K562 (cell line): ENCODE data around the gene VPS11. TPM values are rescaled to one million over a fixed set of nuclear protein-coding genes. Genes with fewer than 3 reads are reported as not detected.
A peak's percentile ranks its signal among the peaks of the same experiment; 100 is the strongest.

Experiments used
- ATAC-seq: fragments of 200-7000 bp; cut with Tn5 transposase; 3 replicates; pipeline ENCODE4 v1.9.1; 2020; ENCODE audit warnings: moderate library complexity
- BruUV-seq: library from RNA; stranded (reverse); fragments of 400-500 nt; replicated peaks from 2 replicates; lab custom pipeline; 2021; lab: Mats Ljungman, UMichigan
- CTCF ChIA-PET: fragments of 300-600 bp; formaldehyde crosslinking; extraction: SDS; loops from one replicate; lab custom pipeline; 2021; ENCODE audit warnings: low intra/inter-chr PET ratio; lab: Yijun Ruan, JAX
- POLR2A ChIA-PET: fragments of 300-600, 350-650 bp; sonication (Branson Sonifier 250); formaldehyde crosslinking; extraction: SDS; loops from one replicate; lab custom pipeline; 2021; ENCODE audit warnings: antibody characterized with exemption, inconsistent platforms; lab: Yijun Ruan, JAX
- DNase-seq, 4 experiments: peaks; one replicate each; pipeline versions ENCODE4 v3.0.0 to v3.0.0-alpha.2; 2011 to 2018; ENCODE audit warnings: low spot score in 3 of 4, mixed read lengths in 3 of 4; ENCODE audit errors: extremely low read depth in 1 of 4
- FAIRE-seq: peaks from 2 replicates; lab custom pipeline; 2011; peaks lifted over from hg19 to GRCh38; lab: Jason Lieb, UNC
- H2AFZ ChIP-seq: 2 replicates; pipeline ENCODE4 v1.6.0; 2011; ENCODE audit warnings: low read depth, low read length, control low read depth, inconsistent platforms
- H3K27ac ChIP-seq: fragments of 200-600 bp; 3 replicates; pipeline ENCODE4 v1.8.0; 2011; ENCODE audit warnings: low read depth, mild to moderate bottlenecking, control low read depth, inconsistent platforms, low read length, moderate library complexity, mixed read lengths; ENCODE audit errors: extremely low read depth
- H3K27me3 ChIP-seq, 2 experiments: fragments of 300-600 bp in 1 of 2; 2 replicates in 1 of 2; 3 replicates in 1 of 2; pipeline versions ENCODE4 v1.6.0 to v1.8.0; 2011; ENCODE audit warnings: inconsistent platforms in 2 of 2, low read length in 2 of 2, mild to moderate bottlenecking in 1 of 2, mixed read lengths in 1 of 2, moderate library complexity in 1 of 2; ENCODE audit not compliant: control insufficient read depth in 2 of 2, insufficient read depth in 2 of 2
- H3K36me3 ChIP-seq: fragments of 300-600 bp; 3 replicates; pipeline ENCODE4 v1.8.0; 2011; ENCODE audit warnings: mild to moderate bottlenecking, low read length, inconsistent platforms; ENCODE audit not compliant: control insufficient read depth, insufficient read depth
- H3K4me1 ChIP-seq, 2 experiments: fragments of 200-600 bp in 1 of 2; replicated peaks in 1 of 2; 2 replicates in 1 of 2; 3 replicates in 1 of 2; pipeline versions ENCODE4 v1.5.1 to v1.8.0; 2011; ENCODE audit warnings: inconsistent platforms in 2 of 2, low read length in 2 of 2, mild to moderate bottlenecking in 1 of 2, mixed read lengths in 1 of 2, moderate library complexity in 1 of 2; ENCODE audit not compliant: control insufficient read depth in 2 of 2, insufficient read depth in 2 of 2
- H3K4me2 ChIP-seq: 2 replicates; pipeline ENCODE4 v1.6.1; 2011; ENCODE audit warnings: low read length, control low read depth, inconsistent platforms, mixed read lengths; ENCODE audit not compliant: insufficient read depth
- H3K4me3 ChIP-seq: fragments of 200-600 bp; sonication (generic), shearing (Covaris generic); 2 replicates; pipeline ENCODE4 v1.5.1; 2016; ENCODE audit warnings: control low read depth, inconsistent platforms
- H3K79me2 ChIP-seq: fragments of 200-600 bp; 3 replicates; pipeline ENCODE4 v1.8.0; 2011; ENCODE audit warnings: low read length, inconsistent platforms; ENCODE audit not compliant: control insufficient read depth, insufficient read depth
- H3K9ac ChIP-seq, 2 experiments: 2 replicates each; pipeline versions ENCODE4 v1.6.0 to v1.6.1; 2011; ENCODE audit warnings: low read depth in 2 of 2, low read length in 2 of 2, control low read depth in 1 of 2, inconsistent platforms in 1 of 2, mild to moderate bottlenecking in 1 of 2, mixed read lengths in 1 of 2; ENCODE audit not compliant: insufficient read depth in 1 of 2
- H3K9me1 ChIP-seq: one replicate; pipeline ENCODE4 v1.6.0; 2011; ENCODE audit warnings: inconsistent platforms, mild to moderate bottlenecking, low read length, moderate library complexity; ENCODE audit not compliant: control insufficient read depth, insufficient read depth
- H3K9me3 ChIP-seq: replicated peaks from 2 replicates; pipeline ENCODE4 v1.5.1; 2011; ENCODE audit warnings: low read depth, low read length, inconsistent platforms; ENCODE audit not compliant: control insufficient read depth, insufficient read depth
- H4K20me1 ChIP-seq: replicated peaks from 2 replicates; pipeline ENCODE4 v1.6.1; 2011; ENCODE audit warnings: low read length, inconsistent platforms, mixed read lengths; ENCODE audit not compliant: control insufficient read depth, insufficient read depth
- ASH1L ChIP-seq: fragments of 450-650 bp; IDR thresholded peaks from 2 replicates; pipeline ENCODE4 v1.6.1; 2018; ENCODE audit warnings: borderline replicate concordance, mild to moderate bottlenecking, low read depth; ENCODE audit not compliant: partially characterized antibody
- DNMT1 ChIP-seq: fragments of 450-650 bp; IDR thresholded peaks from 2 replicates; pipeline ENCODE4 v1.6.1; 2016; ENCODE audit warnings: antibody characterized with exemption, mild to moderate bottlenecking
- ELF1 ChIP-seq: fragments of 200-800 bp; sonication (Bioruptor generic); IDR thresholded peaks from 2 replicates; pipeline ENCODE4 v1.6.1; 2016; ENCODE audit warnings: missing genetic modification characterization, missing compliant biosample characterization
- HNRNPH1 ChIP-seq: fragments of 200-400 bp; formaldehyde crosslinking; optimal IDR thresholded peaks from 2 replicates; pipeline ENCODE3; 2017; ENCODE audit warnings: low read depth, mild to moderate bottlenecking, low read length, moderate library complexity
- KAT7 ChIP-seq: sonication (generic); formaldehyde crosslinking; IDR thresholded peaks from 2 replicates; pipeline ENCODE4 v1.8.0; 2022; ENCODE audit warnings: missing genetic modification reagents, mild to moderate bottlenecking, borderline replicate concordance
- LCOR ChIP-seq: sonication (generic); formaldehyde crosslinking; IDR thresholded peaks from 2 replicates; pipeline ENCODE4 v1.8.0; 2022; ENCODE audit warnings: mild to moderate bottlenecking, missing genetic modification reagents
- MTA2 ChIP-seq: fragments of 450-650 bp; IDR thresholded peaks from 2 replicates; pipeline ENCODE4 v1.6.1; 2016; ENCODE audit warnings: low read depth
- NONO ChIP-seq, 2 experiments: fragments of 200-400 bp in 1 of 2; fragments of 450-650 bp in 1 of 2; formaldehyde crosslinking in 1 of 2; IDR thresholded peaks; 2 replicates each; pipeline ENCODE4 v1.6.1; 2017; ENCODE audit warnings: low read depth in 2 of 2, mild to moderate bottlenecking in 2 of 2, moderate library complexity in 2 of 2, low read length in 1 of 2
- POLR2G ChIP-seq: fragments of 200-400 bp; formaldehyde crosslinking; IDR thresholded peaks from 2 replicates; pipeline ENCODE4 v1.6.1; 2017; ENCODE audit warnings: low read depth, mild to moderate bottlenecking, antibody characterized with exemption, low read length, moderate library complexity
- TEAD1 ChIP-seq, 2 experiments: fragments of 450-650 bp in 1 of 2; sonication (generic) in 1 of 2; formaldehyde crosslinking; IDR thresholded peaks; 2 replicates each; pipeline versions ENCODE4 v1.4.0 to v1.8.0; 2020 to 2022; ENCODE audit warnings: mild to moderate bottlenecking in 2 of 2, missing genetic modification reagents in 1 of 2
- TGIF2 ChIP-seq: sonication (generic); formaldehyde crosslinking; IDR thresholded peaks from 2 replicates; pipeline ENCODE4 v1.8.1; 2022; ENCODE audit warnings: mild to moderate bottlenecking, missing genetic modification reagents, moderate library complexity
- ZFPM2 ChIP-seq: fragments of 250-450 bp; sonication (Bioruptor Pico); IDR thresholded peaks from 2 replicates; pipeline ENCODE4 v1.5.1; 2022; ENCODE audit warnings: mild to moderate bottlenecking
- WGBS: fragments of 100-300 bp; shearing (Covaris generic); methylation state at CpG from one replicate; pipeline ENCODE4 v1.1.6; 2016; ENCODE audit warnings: low coverage, mixed read lengths; ENCODE audit not compliant: insufficient coverage; ENCODE audit errors: missing lambda C conversion rate; 5-methylcytosine and 5-hydroxymethylcytosine counted together
- in situ Hi-C: fragments of 300-500 bp; cut with MboI; formaldehyde crosslinking; loops from 4 replicates; pipeline ENCODE4 v1.15.0; 2018; ENCODE audit warnings: inconsistent platforms, mixed read lengths
- intact Hi-C: fragments of 100-400 bp; cut with micrococcal nuclease; formaldehyde crosslinking; loops from 2 replicates; pipeline ENCODE4 v1.14.2; 2022
- polyA plus RNA-seq, 8 experiments: library from polyadenylated mRNA; depleted of rRNA in 4 of 8; stranded (reverse) in 5 of 8; unstranded in 3 of 8; fragments of >200 nt; fragmentation: Nextera tagmentation in 2 of 8; fragmentation: Illumina TruSeq in 1 of 8; extraction: Ambion mirVana in 2 of 8; extraction: Trizol in 1 of 8; gene quantifications; 2 replicates each; pipeline versions ENCODE4 v1.2.1 to v1.2.3, GENCODE V29; 2011 to 2014; ENCODE audit warnings: inconsistent platforms in 1 of 8, missing spikeins in 1 of 8
- total RNA-seq, 7 experiments: library from RNA; depleted of rRNA in 6 of 7; stranded (reverse); fragments of >200 nt in 6 of 7; fragmentation: Illumina TruSeq in 2 of 7; extraction: Trizol in 2 of 7; gene quantifications; 2 replicates each; pipeline versions ENCODE4 v1.2.1 to v1.2.3, GENCODE V29; 2011 to 2021; ENCODE audit warnings: low replicate concordance in 1 of 7
- TF ChIP-seq, protein P1 (sequence below): fragments of 250-450 bp; sonication (Bioruptor Pico); IDR thresholded peaks from 2 replicates; pipeline ENCODE4 v1.9.0; 2021; ENCODE audit warnings: mild to moderate bottlenecking
- TF ChIP-seq, protein P2 (sequence below): sonication (generic); formaldehyde crosslinking; IDR thresholded peaks from 2 replicates; pipeline ENCODE4 v1.8.0; 2022; ENCODE audit warnings: missing genetic modification reagents, mild to moderate bottlenecking, borderline replicate concordance
- TF ChIP-seq, protein P3 (sequence below): sonication (generic); formaldehyde crosslinking; IDR thresholded peaks from 2 replicates; pipeline ENCODE4 v1.9.0; 2022; ENCODE audit warnings: mild to moderate bottlenecking, missing genetic modification reagents
- TF ChIP-seq, protein P4 (sequence below), 2 experiments: IDR thresholded peaks; 2 replicates each; pipeline ENCODE4 v1.6.1; 2011; ENCODE audit warnings: borderline replicate concordance in 1 of 2, control low read depth in 1 of 2, low read depth in 1 of 2, low read length in 1 of 2, mild to moderate bottlenecking in 1 of 2, mixed read lengths in 1 of 2, moderate library complexity in 1 of 2; ENCODE audit not compliant: insufficient read depth in 1 of 2, insufficient read length in 1 of 2, poor library complexity in 1 of 2, severe bottlenecking in 1 of 2; ENCODE audit errors: extremely low read depth in 1 of 2

Gene VPS11
- total and polyA plus RNA-seq, 9 of the 15 experiments (the other 6 are each of a cell fraction or from before 2014, with no cell fraction given), result 14.1 to 35.5 (median 27.5) TPM

DNA sequence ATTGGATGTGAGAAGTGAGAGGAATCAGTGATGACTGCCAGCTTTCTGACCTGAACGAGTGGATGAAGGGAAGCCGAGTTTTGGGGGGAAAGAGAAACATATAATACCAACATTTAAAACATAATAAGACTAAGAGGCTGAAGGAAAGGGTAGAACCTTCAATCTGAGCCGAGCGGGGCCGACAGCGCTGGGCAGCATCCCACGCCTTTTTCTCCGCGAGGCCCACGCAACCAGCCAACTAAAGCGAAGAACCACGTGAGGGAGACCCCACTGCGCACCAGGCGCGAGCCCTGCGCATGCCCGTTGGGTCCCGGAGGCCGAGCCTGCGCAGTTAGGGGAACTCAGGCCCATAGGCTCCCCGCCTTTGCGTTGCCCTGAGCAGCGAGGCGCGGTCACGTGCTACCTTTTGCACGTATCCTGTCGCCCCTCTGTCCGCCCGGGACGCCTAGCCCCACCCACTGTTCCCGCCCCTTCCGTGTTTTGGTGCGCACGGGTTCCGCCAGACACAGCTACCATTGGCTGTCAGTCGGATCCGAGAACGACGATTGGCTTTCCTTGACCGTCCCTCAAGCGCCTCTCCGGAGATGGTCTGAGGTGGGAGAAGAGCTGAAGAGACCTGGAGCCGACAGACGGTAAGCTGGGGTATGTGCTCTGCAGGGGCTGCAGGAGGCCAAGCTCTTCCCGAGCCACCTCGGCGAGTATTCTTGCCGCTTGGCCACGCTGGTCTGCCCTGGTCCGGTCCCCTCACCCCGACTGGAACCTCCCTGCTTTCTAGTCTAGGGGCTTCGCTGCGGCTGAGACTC, 53.6 kb downstream of the VPS11 start, which contains the start of gene HINFP:
TSS of gene HINFP (plus strand) at position 573 of the 803 bp plus-strand sequence. CDS start 5,365 bp downstream, outside the sequence.
- H3K9me3 ChIP-seq, result no peaks in the 10 kb centered on the region
- in situ Hi-C loops, result no loop called here
- TF ChIP-seq MTA2 (no peak), KAT7 (no peak), ASH1L (peak; percentile 89), ELF1 (tag) (peak; percentile 84), ZFPM2 (CRISPR knock-in tag) (no peak), TGIF2 (CRISPR knock-in tag) (no peak), TEAD1 (CRISPR knock-in tag; IDR thresholded peaks at IDR 0.05) (peak in 1 of 2 experiments; percentile 46; a peak in 1 of 4 replicates), DNMT1 (no peak), NONO (IDR thresholded peaks at IDR 0.05; ENCODE audit: low read depth in 2 of 2, low read length in 1 of 2) (no peak), POLR2G (peak; percentile 85), LCOR (CRISPR knock-in tag) (peak; percentile 82; the same call in 1 of the 2 replicates), HNRNPH1 (no peak)
- TF ChIP-seq, protein P1, sequence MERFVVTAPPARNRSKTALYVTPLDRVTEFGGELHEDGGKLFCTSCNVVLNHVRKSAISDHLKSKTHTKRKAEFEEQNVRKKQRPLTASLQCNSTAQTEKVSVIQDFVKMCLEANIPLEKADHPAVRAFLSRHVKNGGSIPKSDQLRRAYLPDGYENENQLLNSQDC (CRISPR knock-in tag), result 0 out of 2 replicates have a peak, but pooled peaks have one; percentile 57
- TF ChIP-seq, protein P2, sequence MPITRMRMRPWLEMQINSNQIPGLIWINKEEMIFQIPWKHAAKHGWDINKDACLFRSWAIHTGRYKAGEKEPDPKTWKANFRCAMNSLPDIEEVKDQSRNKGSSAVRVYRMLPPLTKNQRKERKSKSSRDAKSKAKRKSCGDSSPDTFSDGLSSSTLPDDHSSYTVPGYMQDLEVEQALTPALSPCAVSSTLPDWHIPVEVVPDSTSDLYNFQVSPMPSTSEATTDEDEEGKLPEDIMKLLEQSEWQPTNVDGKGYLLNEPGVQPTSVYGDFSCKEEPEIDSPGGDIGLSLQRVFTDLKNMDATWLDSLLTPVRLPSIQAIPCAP (CRISPR knock-in tag), result peak; percentile 72; the same call in 1 of the 2 replicates
- TF ChIP-seq, protein P3, sequence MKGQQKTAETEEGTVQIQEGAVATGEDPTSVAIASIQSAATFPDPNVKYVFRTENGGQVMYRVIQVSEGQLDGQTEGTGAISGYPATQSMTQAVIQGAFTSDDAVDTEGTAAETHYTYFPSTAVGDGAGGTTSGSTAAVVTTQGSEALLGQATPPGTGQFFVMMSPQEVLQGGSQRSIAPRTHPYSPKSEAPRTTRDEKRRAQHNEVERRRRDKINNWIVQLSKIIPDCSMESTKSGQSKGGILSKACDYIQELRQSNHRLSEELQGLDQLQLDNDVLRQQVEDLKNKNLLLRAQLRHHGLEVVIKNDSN (CRISPR knock-in tag), result peak; percentile 98
- TF ChIP-seq, protein P4, sequence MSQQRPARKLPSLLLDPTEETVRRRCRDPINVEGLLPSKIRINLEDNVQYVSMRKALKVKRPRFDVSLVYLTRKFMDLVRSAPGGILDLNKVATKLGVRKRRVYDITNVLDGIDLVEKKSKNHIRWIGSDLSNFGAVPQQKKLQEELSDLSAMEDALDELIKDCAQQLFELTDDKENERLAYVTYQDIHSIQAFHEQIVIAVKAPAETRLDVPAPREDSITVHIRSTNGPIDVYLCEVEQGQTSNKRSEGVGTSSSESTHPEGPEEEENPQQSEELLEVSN (IDR thresholded peaks at IDR 0.05; ENCODE audit: borderline replicate concordance in 1 of 2, extremely low read depth in 1 of 2, insufficient read depth in 1 of 2, insufficient read length in 1 of 2, low read depth in 1 of 2, low read length in 1 of 2, poor library complexity in 1 of 2, severe bottlenecking in 1 of 2), result peak; percentile 96 to 98

More for the DNA sequence above, 53.6 kb downstream of the VPS11 start, which contains the start of gene HINFP:
- Histone ChIP-seq H3K9ac (peak within 1 kb of the TSS; percentile 82 to 96), H3K36me3 (peaks cover 38% of the 10 kb centered on the region), H3K4me3 (peak within 1 kb of the TSS; percentile 86), H3K79me2 (peaks cover 24% of the 10 kb centered on the region), H3K27ac (peak within 1 kb of the TSS; percentile 68), H3K4me1 (peaks cover 13 to 17% of the 10 kb centered on the region in 2 experiments), H3K9me1 (no peaks in the 10 kb centered on the region), H3K27me3 (no peaks in the 10 kb centered on the region), H4K20me1 (no peaks in the 10 kb centered on the region), H3K4me2 (peak within 1 kb of the TSS; percentile 95), H2AFZ (peak within 1 kb of the TSS; percentile 96)
- DNase-seq (peak; percentile 97 to 99 (median 98)), ATAC-seq (peak; percentile 97), FAIRE-seq (peak; percentile 96)
- no TSS peak for BruUV-seq
- CTCF ChIA-PET, result no interaction called here
- intact Hi-C loops, result loop anchor here (2.0 kb wide), 1 partner anchor 18 kb away; no protein-coding TSS in a partner anchor
- POLR2A ChIA-PET, result interaction anchor here (0.7 to 1.1 kb wide), 7 partner anchors 8 to 85 kb away, joined by 3 to 6 read pairs (median 4); a partner anchor contains a TSS
- WGBS, result under 1% methylated on average over 46 of the region's 54 CpGs
